ENCODE measurements around the gene VWC2.

GRCh38 chr7:49803812-49804211 lies 30.4 kb downstream of the VWC2 start:
- TF ChIP-seq POLR2A (IDR thresholded peaks at IDR 0.05) (no peak), CTCF (IDR thresholded peaks at IDR 0.05) (no peak)
